Measurements from ENCODE around the gene TMEM182.

The TMEM182 gene

GRCh38 chr2:102768892-102769291 lies 7.1 kb downstream of the TMEM182 start:
- no peak for DNase-seq

GRCh38 chr2:102770506-102770905 lies 8.7 kb downstream of the TMEM182 start:
- DNase-seq: no peak

GRCh38 chr2:102771114-102771513 lies 9.3 kb downstream of the TMEM182 start:
- no peak for DNase-seq

- no peak for DNase-seq
Measured at GRCh38 chr2:102772659-102773058, 10.8 kb downstream of the TMEM182 start.

DNA sequence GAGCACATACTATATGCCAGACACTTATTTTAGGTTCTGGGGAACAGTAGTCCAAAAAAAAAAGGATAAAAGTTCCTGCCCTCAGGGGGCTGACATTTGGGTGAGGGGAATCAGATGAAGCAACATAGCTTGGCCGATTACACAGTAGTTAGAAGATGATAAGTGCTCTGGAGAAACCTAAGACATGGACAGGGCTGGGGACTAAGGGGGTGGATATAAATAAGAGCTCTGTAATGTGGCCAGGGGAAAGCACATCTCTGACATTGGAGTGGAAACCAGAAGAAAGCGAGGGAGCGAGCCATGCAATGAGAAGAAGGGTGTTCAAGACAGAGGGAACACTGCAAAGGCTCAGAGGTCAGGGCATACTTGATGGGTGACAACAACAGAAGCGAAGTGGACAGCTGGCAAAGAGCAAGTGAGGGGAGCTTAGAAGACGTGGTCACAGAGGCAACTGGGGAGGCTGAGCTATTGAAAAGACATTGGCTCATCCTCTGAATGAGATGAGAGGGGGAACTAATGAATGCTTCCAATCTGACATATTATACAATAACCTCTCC lies 11.4 kb downstream of the TMEM182 start:
- DNase-seq: no peak

DNA sequence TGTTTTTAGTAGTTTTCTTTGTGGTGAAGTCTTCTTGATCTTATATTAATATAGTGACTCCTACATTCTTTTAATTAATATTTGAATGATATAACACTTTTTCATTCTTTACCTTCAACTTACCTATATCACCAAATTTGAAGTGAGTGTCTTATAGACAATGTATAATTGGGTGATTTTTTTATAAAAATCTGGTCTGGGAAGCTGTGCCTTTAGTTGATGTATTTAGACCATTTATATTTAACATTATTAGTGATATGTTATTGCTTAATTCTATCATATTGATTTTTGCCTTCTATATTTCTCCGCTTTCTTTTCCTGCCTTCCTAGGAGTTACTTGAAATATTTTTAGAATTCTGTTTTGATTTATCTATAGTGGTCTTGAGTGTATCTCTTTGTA lies 16.4 kb downstream of the TMEM182 start:
- DNase-seq: no peak

- DNase-seq: no peak
Measured at GRCh38 chr2:102780467-102780866, 18.6 kb downstream of the TMEM182 start.

- no peak for DNase-seq
Measured at GRCh38 chr2:102782187-102782586, 20.4 kb downstream of the TMEM182 start.

- DNase-seq: no peak
Measured at GRCh38 chr2:102782933-102783332, 21.1 kb downstream of the TMEM182 start.

DNA sequence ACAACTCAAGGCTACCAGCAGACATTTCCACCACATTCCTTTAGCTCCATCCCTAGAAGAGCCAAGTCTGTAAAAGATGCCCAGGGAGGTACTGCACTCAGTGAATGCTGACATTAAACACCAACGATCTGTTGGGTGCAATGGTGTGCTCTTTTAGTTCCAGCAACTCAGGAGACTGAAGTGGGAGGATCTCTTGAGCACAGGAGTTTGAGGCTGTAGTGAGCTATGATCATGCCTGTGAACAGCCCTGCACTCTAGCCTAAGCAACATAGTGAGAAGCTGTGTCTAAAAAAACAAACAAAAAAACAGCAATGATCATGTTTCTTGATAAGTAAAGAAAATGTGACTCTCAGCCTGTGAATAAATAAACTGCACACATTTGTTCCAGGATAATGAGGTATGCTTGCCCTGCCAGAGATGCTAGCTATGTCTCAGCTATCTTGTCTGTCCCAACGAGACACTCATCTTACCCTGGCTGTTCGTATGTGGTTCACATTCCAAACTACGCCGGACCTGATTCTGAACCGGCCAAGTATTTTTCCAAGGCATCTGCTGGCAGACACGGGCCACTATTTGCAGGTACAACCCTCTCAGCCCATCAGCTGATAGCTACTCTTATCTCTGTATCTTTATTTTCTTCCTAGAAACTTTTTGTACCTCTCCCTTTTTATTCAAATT lies 21.8 kb downstream of the TMEM182 start:
- DNase-seq: no peak

DNA sequence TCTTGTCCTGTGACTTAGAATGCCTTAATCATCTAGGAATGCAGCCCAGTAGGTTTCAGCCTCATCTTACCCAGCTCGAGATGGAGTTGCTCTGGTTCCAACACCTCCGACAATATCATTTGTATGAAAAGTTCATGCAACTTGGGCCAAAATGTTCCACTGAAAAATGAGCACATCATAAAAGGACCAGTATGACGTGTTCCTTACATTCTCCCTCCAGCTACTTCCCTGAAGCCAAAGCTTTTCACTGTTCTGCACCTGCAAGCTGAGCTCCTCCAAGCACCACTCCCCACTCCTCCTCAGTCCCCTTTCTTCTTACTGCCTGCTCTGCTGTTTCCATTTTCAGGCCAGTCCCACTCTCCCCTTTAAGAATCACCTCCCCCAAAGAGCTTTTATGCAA lies 23.1 kb downstream of the TMEM182 start:
- DNase-seq: no peak

- no peak for DNase-seq
Measured at GRCh38 chr2:102788216-102788884, 26.5 kb downstream of the TMEM182 start.

DNA sequence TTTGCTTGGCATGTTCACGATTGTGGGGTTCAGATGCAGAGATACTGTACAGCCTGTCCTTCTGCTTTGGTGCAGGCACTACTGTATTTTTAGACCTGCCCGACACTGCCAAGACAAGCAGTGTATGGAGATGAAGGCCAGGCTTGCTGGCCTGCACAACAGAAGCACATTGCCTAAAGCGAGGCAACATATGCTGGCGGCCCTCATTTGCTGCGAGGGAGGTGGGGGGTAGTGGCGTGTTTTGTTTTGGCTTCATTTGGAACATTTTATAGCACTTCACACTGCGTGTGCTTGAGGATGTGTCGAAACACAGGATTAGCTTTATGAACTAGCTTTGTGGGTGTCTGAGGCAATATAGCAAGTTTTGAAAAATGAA lies 27.0 kb downstream of the TMEM182 start:
- DNase-seq: no peak

GRCh38 chr2:102789349-102790090 lies 27.7 kb downstream of the TMEM182 start:
- DNase-seq: no peak

DNA sequence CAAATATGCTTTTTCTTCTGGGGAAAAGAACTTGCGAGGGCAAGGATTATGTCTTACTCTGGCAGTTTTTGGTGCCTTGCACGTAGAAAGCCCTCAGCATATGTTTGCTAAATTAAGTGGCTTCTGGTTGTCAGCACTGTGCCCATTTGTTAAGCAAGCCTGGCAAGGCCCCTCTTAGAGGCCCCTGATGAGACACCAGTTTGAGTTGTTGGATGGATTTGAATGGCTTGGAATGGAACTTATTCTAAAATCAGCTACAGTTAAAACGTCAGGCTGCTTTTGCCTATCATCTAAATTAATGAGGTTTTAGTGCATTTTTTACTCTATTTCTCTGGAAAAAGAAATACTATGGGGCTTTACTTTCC lies 28.2 kb downstream of the TMEM182 start:
- no peak for DNase-seq

DNA sequence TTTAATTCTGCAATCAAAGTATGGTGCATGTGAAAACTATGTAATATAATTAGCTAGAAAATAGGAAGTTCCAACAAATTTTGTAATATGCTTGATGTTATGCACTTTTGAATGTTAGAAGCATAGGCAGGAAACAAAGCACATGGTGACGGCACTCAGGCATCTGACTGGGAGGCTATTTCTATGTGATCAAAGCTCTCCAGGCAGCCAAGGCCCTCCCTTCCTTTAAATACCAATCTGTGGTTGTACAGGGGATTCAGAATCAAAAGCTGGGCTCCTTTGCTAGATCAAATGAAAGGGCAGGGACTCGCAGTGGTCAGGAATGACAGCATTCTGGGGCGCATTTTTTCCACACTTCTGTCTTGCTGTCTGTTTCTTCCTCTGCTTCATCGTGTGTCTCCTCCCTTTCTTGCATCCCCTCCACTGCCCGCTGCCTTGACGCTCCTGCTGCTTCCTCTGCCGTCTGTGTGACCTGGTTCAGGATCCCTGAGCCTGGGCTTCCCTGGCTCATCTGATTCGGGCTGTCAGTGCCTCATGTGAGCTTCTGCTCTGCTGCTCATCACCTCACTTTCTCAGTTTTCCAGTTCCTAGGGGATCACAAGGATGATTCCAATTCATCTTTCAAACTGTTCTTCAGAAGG lies 30.9 kb downstream of the TMEM182 start:
- DNase-seq: no peak

GRCh38 chr2:102795641-102796040 lies 33.8 kb downstream of the TMEM182 start:
- DNase-seq: no peak

- no peak for DNase-seq
Measured at GRCh38 chr2:102796337-102796736, 34.5 kb downstream of the TMEM182 start.

- no peak for DNase-seq
Measured at GRCh38 chr2:102797486-102797885, 35.7 kb downstream of the TMEM182 start.

- DNase-seq: no peak
Measured at GRCh38 chr2:102798181-102798580, 36.4 kb downstream of the TMEM182 start.

- no peak for DNase-seq
Measured at GRCh38 chr2:102801098-102801718, 39.4 kb downstream of the TMEM182 start.

DNA sequence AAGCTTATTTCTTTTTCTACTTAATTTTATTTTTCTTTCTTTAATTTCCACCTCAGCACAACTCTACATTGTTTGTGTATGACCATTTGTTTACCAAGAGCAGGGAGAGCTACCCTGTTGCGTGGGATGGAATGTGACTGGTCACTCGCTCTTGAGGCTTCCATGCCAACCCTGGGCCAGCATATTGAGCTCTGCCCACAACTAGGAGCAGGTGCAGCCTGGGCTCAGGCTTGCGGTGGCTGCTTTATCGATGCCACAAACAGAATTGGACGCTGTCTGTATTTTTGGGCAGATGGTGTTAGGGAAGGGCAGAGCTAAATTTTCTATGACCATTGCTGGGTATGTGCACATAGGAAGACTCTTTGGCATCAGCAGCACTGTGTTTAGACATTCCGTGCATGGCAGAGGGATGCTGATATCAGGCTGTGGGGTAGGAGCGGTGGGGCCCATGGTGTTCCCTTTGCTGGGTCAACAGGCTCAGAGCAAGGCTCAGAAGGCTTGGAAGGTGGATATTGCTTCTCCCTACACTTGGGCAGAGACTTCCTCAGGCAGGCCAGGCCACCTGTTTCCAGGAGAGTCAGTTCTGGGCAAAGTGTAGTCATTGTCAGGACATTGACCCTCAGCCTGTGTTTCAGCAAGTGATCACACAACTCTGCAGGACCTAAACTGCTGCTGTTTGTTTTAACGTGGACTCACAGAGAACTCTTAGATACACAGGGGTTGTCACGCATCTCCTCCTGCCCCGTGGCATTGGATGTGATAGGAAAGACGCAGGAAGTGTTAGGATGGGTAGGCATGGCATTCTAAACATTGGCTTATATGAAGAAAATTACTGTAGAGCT lies 40.2 kb downstream of the TMEM182 start:
- DNase-seq: no peak

Data from activated CD4-positive, alpha-beta T cell treated with anti-CD3 and anti-CD28 coated beads, Interleukin-10, Interleukin-2, amounts not matched to agents 100 ng/mL and 50 ng/mL, durations not matched to agents 16 hours and 8 hours (primary cell).